Measurements from ENCODE around the gene PPP1CC. TPM values are rescaled to one million over a fixed set of nuclear protein-coding genes. Genes with fewer than 3 reads are reported as not detected.
A peak's percentile ranks its signal among the peaks of the same experiment; 100 is the strongest.
"Not testable (repeated sequence)": the region's sequence is repeated elsewhere in the genome, so short reads cannot be mapped to it uniquely, and the experiment has no call there.

Gene PPP1CC
- total RNA-seq, 1 donor from 2014 or later, result 90.6 TPM

- DNase-seq, result no peak
- TF ChIP-seq, protein P1, sequence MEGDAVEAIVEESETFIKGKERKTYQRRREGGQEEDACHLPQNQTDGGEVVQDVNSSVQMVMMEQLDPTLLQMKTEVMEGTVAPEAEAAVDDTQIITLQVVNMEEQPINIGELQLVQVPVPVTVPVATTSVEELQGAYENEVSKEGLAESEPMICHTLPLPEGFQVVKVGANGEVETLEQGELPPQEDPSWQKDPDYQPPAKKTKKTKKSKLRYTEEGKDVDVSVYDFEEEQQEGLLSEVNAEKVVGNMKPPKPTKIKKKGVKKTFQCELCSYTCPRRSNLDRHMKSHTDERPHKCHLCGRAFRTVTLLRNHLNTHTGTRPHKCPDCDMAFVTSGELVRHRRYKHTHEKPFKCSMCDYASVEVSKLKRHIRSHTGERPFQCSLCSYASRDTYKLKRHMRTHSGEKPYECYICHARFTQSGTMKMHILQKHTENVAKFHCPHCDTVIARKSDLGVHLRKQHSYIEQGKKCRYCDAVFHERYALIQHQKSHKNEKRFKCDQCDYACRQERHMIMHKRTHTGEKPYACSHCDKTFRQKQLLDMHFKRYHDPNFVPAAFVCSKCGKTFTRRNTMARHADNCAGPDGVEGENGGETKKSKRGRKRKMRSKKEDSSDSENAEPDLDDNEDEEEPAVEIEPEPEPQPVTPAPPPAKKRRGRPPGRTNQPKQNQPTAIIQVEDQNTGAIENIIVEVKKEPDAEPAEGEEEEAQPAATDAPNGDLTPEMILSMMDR (IDR thresholded peaks at IDR 0.05), result no peak
- Histone ChIP-seq H3K4me3 (peak overlapping the region; percentile 97), H3K36me3 (peaks cover 9% of the 10 kb centered on the region), H3K9me3 (no peaks in the 10 kb centered on the region), H3K27me3 (no peaks in the 10 kb centered on the region), H3K4me1 (peaks cover 46% of the 10 kb centered on the region), H3K27ac (no peak overlapping the region)
- intact Hi-C loops (cut with DNase I), result no loop called here
- ATAC-seq, result no peak
Measured at GRCh38 chr12:110739488-110739887, 3.2 kb downstream of the PPP1CC start.

GRCh38 chr12:110737532-110737931, 5.2 kb downstream of the PPP1CC start:
- no peaks in the 10 kb centered on the region for H3K27me3 ChIP-seq
- H3K27ac ChIP-seq, result no peak overlapping the region
- DNase-seq, result no peak
- H3K4me1 ChIP-seq, result peaks cover 57% of the 10 kb centered on the region
- H3K36me3 ChIP-seq, result peaks cover 17% of the 10 kb centered on the region
- no peaks in the 10 kb centered on the region for H3K9me3 ChIP-seq
- H3K4me3 ChIP-seq, result no peak overlapping the region
- ATAC-seq, result no peak
- TF ChIP-seq, protein P1 (IDR thresholded peaks at IDR 0.05), result no peak
- intact Hi-C loops (cut with DNase I), result no loop called here

- H3K27ac ChIP-seq; intact Hi-C loops (cut with DNase I); H3K27me3 ChIP-seq; ATAC-seq; DNase-seq; H3K9me3 ChIP-seq; H3K4me3 ChIP-seq: not testable (repeated sequence)
- Histone ChIP-seq H3K4me1 (peaks cover 58% of the 10 kb centered on the region), H3K36me3 (peaks cover 17% of the 10 kb centered on the region)
Measured at GRCh38 chr12:110737016-110737415, 5.7 kb downstream of the PPP1CC start.

- H3K27ac ChIP-seq, result no peak overlapping the region
- no peak for ATAC-seq
- intact Hi-C loops (cut with DNase I), result no loop called here
Measured at GRCh38 chr12:110733900-110734299, 8.8 kb downstream of the PPP1CC start.

GRCh38 chr12:110733089-110733715, 9.5 kb downstream of the PPP1CC start:
- H3K27ac ChIP-seq, result no peak overlapping the region
- H3K4me1 ChIP-seq, result peaks cover 27% of the 10 kb centered on the region
- ATAC-seq (no peak), DNase-seq (no peak)
- H3K36me3 ChIP-seq, result peaks cover 53% of the 10 kb centered on the region
- H3K4me3 ChIP-seq, result no peak overlapping the region
- TF ChIP-seq, protein P1 (IDR thresholded peaks at IDR 0.05), result no peak
- intact Hi-C loops (cut with DNase I), result no loop called here
- no peaks in the 10 kb centered on the region for H3K27me3 ChIP-seq
- H3K9me3 ChIP-seq, result no peaks in the 10 kb centered on the region

More at GRCh38 chr12:110733900-110734299, 8.8 kb downstream of the PPP1CC start:
- no peaks in the 10 kb centered on the region for H3K9me3 ChIP-seq
- peaks cover 46% of the 10 kb centered on the region for H3K36me3 ChIP-seq
- TF ChIP-seq, protein P1 (IDR thresholded peaks at IDR 0.05), result no peak
- no peaks in the 10 kb centered on the region for H3K27me3 ChIP-seq
- peaks cover 34% of the 10 kb centered on the region for H3K4me1 ChIP-seq
- no peak overlapping the region for H3K4me3 ChIP-seq
- no peak for DNase-seq

DNA sequence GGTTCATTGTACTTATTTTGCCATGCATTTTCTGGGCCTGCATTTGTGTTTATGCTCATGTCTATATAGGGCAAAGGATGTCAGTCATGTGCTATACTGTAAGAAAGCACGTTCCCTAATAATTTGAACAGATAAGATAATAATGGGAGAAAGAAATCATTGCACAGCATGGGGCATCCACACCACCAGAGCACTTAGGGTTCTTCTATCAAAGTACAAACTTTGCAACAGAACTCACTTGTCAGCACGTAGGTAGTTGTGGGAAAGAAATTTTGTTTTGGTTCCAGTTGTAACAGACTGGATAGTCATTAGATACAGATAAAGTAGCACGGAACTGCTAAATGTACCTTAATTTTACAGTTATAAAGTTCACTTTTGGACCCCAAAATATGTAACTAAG, 10.1 kb downstream of the PPP1CC start:
- intact Hi-C loops (cut with DNase I), result no loop called here
- DNase-seq (no peak), ATAC-seq (no peak)
- H3K36me3 ChIP-seq, result peaks cover 58% of the 10 kb centered on the region
- TF ChIP-seq, protein P1 (IDR thresholded peaks at IDR 0.05), result no peak
- H3K27me3 ChIP-seq, result no peaks in the 10 kb centered on the region
- H3K4me1 ChIP-seq, result peaks cover 25% of the 10 kb centered on the region
- no peak overlapping the region for H3K27ac ChIP-seq
- no peaks in the 10 kb centered on the region for H3K9me3 ChIP-seq
- H3K4me3 ChIP-seq, result no peak overlapping the region
